Gastrocnemius medialis (tissue), 4 donors: ENCODE data around the gene SLC18A3. TPM values are rescaled to one million over a fixed set of nuclear protein-coding genes. Genes with fewer than 3 reads are reported as not detected.
A peak's percentile ranks its signal among the peaks of the same experiment; 100 is the strongest.

Experiments used
- ATAC-seq, 2 donors: fragments of 150-250 bp; one replicate each; pipeline ENCODE4 v1.9.1; 2016
- DNase-seq, 2 donors: peaks; one replicate each; pipeline ENCODE4 v3.0.0-alpha.2; 2019
- H3K27ac ChIP-seq, 4 donors: fragments of 200-600 bp; sonication (generic); 1 replicate in 1 of 4; 2 replicates in 3 of 4; pipeline ENCODE4 v1.5.1; 2016 to 2018; ENCODE audit warnings: mild to moderate bottlenecking in 2 of 4, moderate library complexity in 1 of 4
- H3K27me3 ChIP-seq, 3 donors: fragments of 200-600 bp; sonication (generic) in 2 of 3; 1 replicate in 1 of 3; 2 replicates in 2 of 3; pipeline versions ENCODE4 v1.5.1 to v1.6.0; 2016 to 2019; ENCODE audit warnings: mild to moderate bottlenecking in 1 of 3, moderate library complexity in 1 of 3
- H3K36me3 ChIP-seq, 2 donors: fragments of 200-600 bp; sonication (generic) in 1 of 2; one replicate each; pipeline ENCODE4 v1.5.1; 2017 to 2018
- H3K4me1 ChIP-seq, 2 donors: fragments of 200-600 bp; sonication (generic) in 1 of 2; one replicate each; pipeline ENCODE4 v1.5.1; 2016 to 2017; ENCODE audit warnings: mild to moderate bottlenecking in 2 of 2
- H3K4me3 ChIP-seq, 4 donors: fragments of 200-600 bp; sonication (generic) in 3 of 4; 1 replicate in 1 of 4; 2 replicates in 3 of 4; pipeline ENCODE4 v1.5.1; 2016 to 2019; ENCODE audit warnings: mild to moderate bottlenecking in 2 of 4
- H3K9me3 ChIP-seq, 3 donors: fragments of 200-600 bp; sonication (generic) in 2 of 3; 1 replicate in 1 of 3; 2 replicates in 2 of 3; pipeline ENCODE4 v1.5.1; 2016 to 2019
- CTCF ChIP-seq, 5 experiments: fragments of 450-650 bp in 3 of 5; fragments of 200-600 bp in 2 of 5; sonication (generic) in 2 of 5; IDR thresholded peaks in 4 of 5; conservative IDR thresholded peaks in 1 of 5; 1 replicate in 4 of 5; 2 replicates in 1 of 5; pipeline ENCODE4 v1.5.1; 2016 to 2019; ENCODE audit warnings: antibody characterized with exemption in 5 of 5, mild to moderate bottlenecking in 3 of 5, moderate library complexity in 3 of 5
- POLR2A ChIP-seq, 2 donors: fragments of 450-650 bp; IDR thresholded peaks; one replicate each; pipeline ENCODE4 v1.6.1; 2017; ENCODE audit warnings: antibody characterized with exemption in 2 of 2, mild to moderate bottlenecking in 2 of 2, moderate library complexity in 2 of 2
- in situ Hi-C, 4 donors: fragments of 200-750 bp; cut with MboI; loops; one replicate each; pipeline versions ENCODE4 v1.15.0 to v1.8.0; 2017; ENCODE audit warnings: low sequenced_read_pairs in 4 of 4
- intact Hi-C: fragments of 100-400 bp; cut with DNase I; formaldehyde crosslinking; loops from one replicate; pipeline ENCODE4 v1.15.1; 2023; ENCODE audit warnings: low total_unique reads
- total RNA-seq, 4 donors: library from RNA; depleted of rRNA; stranded (reverse); fragments of >200 nt; gene quantifications; one replicate each; pipeline versions ENCODE4 v1.1.0 to v1.2.3, GENCODE V29; 2016

Gene SLC18A3
- total RNA-seq, 4 donors from 2014 or later: not detected

- intact Hi-C loops: no loop called here
These were observed 30.5 kb upstream of the SLC18A3 start for GRCh38 chr10:49579621-49580020.

GRCh38 chr10:49585387-49585786 is 24.7 kb upstream of the SLC18A3 start:
- no peak for TF ChIP-seq CTCF (IDR thresholded peaks at IDR 0.05 in 4 of 5, conservative IDR thresholded peaks at IDR 0.05 in 1 of 5)
- H3K27ac ChIP-seq: no peak overlapping the region
- ATAC-seq (no peak), DNase-seq (no peak)
- H3K36me3 ChIP-seq: no peaks in the 10 kb centered on the region
- H3K4me1 ChIP-seq: no peaks in the 10 kb centered on the region
- no peaks in the 10 kb centered on the region for H3K9me3 ChIP-seq
- H3K4me3 ChIP-seq: no peak overlapping the region
- intact Hi-C loops (no loop called here), in situ Hi-C loops (no loop called here)
- H3K27me3 ChIP-seq: peaks cover 0 to 3% (median 0%) of the 10 kb centered on the region in 3 donors

More at GRCh38 chr10:49579621-49580020, 30.5 kb upstream of the SLC18A3 start:
- Histone ChIP-seq H3K36me3 (no peaks in the 10 kb centered on the region), H3K9me3 (no peaks in the 10 kb centered on the region), H3K4me3 (no peak overlapping the region), H3K27ac (no peak overlapping the region), H3K4me1 (no peaks in the 10 kb centered on the region), H3K27me3 (no peaks in the 10 kb centered on the region)
- TF ChIP-seq CTCF (IDR thresholded peaks at IDR 0.05 in 4 of 5, conservative IDR thresholded peaks at IDR 0.05 in 1 of 5): no peak
- in situ Hi-C loops: no loop called here
- DNase-seq: no peak
- no peak for ATAC-seq

GRCh38 chr10:49587981-49588380 is 22.1 kb upstream of the SLC18A3 start:
- Histone ChIP-seq H3K27me3 (peaks cover 0 to 3% (median 0%) of the 10 kb centered on the region in 3 donors), H3K36me3 (no peaks in the 10 kb centered on the region), H3K4me3 (no peak overlapping the region), H3K4me1 (no peaks in the 10 kb centered on the region), H3K27ac (no peak overlapping the region), H3K9me3 (no peaks in the 10 kb centered on the region)
- in situ Hi-C loops (no loop called here), intact Hi-C loops (no loop called here)
- ATAC-seq (no peak), DNase-seq (no peak)
- TF ChIP-seq POLR2A (IDR thresholded peaks at IDR 0.05) (no peak), CTCF (IDR thresholded peaks at IDR 0.05 in 4 of 5, conservative IDR thresholded peaks at IDR 0.05 in 1 of 5) (no peak)

- in situ Hi-C loops: no loop called here
- Histone ChIP-seq H3K9me3 (no peaks in the 10 kb centered on the region), H3K4me1 (no peaks in the 10 kb centered on the region), H3K27ac (no peak overlapping the region), H3K4me3 (no peak overlapping the region), H3K27me3 (no peaks in the 10 kb centered on the region), H3K36me3 (no peaks in the 10 kb centered on the region)
- TF ChIP-seq POLR2A (IDR thresholded peaks at IDR 0.05): no peak
- TF ChIP-seq CTCF (IDR thresholded peaks at IDR 0.05 in 4 of 5, conservative IDR thresholded peaks at IDR 0.05 in 1 of 5): peak; percentile 37 to 78 (median 45)
- intact Hi-C loops: no loop called here
- DNase-seq (no peak), ATAC-seq (peak in 1 of 2 donors; percentile 39)
These were observed 17.2 kb upstream of the SLC18A3 start for GRCh38 chr10:49592726-49593563.

GRCh38 chr10:49593564-49593875 is 16.6 kb upstream of the SLC18A3 start:
- Histone ChIP-seq H3K4me1 (no peaks in the 10 kb centered on the region), H3K27ac (no peak overlapping the region), H3K4me3 (no peak overlapping the region), H3K27me3 (no peaks in the 10 kb centered on the region), H3K9me3 (no peaks in the 10 kb centered on the region), H3K36me3 (no peaks in the 10 kb centered on the region)
- in situ Hi-C loops (no loop called here), intact Hi-C loops (no loop called here)
- ATAC-seq (no peak), DNase-seq (no peak)
- TF ChIP-seq CTCF (IDR thresholded peaks at IDR 0.05 in 4 of 5, conservative IDR thresholded peaks at IDR 0.05 in 1 of 5) (no peak), POLR2A (IDR thresholded peaks at IDR 0.05) (no peak)
